ENCODE data around the gene PCDH10. TPM values are rescaled to one million over a fixed set of nuclear protein-coding genes. Genes with fewer than 3 reads are reported as not detected.

PCDH10 gene
- total and polyA plus RNA-seq, 12 donors: 0.01 to 0.20 (median 0.09) TPM; not detected in 3

DNA sequence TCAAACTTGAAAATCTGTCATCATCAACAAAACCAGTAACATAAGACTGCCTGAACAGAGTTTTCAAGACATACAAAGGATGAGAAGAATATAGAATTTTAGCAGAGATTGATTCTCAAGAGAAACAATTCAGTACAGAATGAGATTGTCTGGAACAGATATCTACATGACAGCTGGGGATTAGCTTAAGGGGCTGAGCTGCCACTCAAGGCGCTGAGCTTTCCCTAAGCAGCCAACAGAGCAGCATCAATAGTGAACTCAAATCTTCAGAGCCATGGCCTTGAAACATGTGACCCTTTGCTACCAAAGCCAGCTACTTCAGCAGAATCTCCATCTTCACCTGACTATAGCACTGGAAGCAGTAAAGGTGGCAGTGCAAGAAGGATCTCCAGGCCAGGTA, 24.3 kb upstream of the PCDH10 start:
- 74 to 89% methylated on average over 1 of the region's 1 CpG for WGBS, 2 donors
- DNase-seq (no peak), ATAC-seq (no peak)
- Histone ChIP-seq H3K27ac (no peak overlapping the region), H3K9me3 (no peaks in the 10 kb centered on the region), H3K4me3 (no peak overlapping the region), H3K4me1 (no peaks in the 10 kb centered on the region), H3K36me3 (no peaks in the 10 kb centered on the region), H3K27me3 (no peaks in the 10 kb centered on the region)
- intact Hi-C loops (cut with DNase I): no loop called here
- TF ChIP-seq, protein P1, sequence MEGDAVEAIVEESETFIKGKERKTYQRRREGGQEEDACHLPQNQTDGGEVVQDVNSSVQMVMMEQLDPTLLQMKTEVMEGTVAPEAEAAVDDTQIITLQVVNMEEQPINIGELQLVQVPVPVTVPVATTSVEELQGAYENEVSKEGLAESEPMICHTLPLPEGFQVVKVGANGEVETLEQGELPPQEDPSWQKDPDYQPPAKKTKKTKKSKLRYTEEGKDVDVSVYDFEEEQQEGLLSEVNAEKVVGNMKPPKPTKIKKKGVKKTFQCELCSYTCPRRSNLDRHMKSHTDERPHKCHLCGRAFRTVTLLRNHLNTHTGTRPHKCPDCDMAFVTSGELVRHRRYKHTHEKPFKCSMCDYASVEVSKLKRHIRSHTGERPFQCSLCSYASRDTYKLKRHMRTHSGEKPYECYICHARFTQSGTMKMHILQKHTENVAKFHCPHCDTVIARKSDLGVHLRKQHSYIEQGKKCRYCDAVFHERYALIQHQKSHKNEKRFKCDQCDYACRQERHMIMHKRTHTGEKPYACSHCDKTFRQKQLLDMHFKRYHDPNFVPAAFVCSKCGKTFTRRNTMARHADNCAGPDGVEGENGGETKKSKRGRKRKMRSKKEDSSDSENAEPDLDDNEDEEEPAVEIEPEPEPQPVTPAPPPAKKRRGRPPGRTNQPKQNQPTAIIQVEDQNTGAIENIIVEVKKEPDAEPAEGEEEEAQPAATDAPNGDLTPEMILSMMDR (IDR thresholded peaks at IDR 0.05): no peak

DNA sequence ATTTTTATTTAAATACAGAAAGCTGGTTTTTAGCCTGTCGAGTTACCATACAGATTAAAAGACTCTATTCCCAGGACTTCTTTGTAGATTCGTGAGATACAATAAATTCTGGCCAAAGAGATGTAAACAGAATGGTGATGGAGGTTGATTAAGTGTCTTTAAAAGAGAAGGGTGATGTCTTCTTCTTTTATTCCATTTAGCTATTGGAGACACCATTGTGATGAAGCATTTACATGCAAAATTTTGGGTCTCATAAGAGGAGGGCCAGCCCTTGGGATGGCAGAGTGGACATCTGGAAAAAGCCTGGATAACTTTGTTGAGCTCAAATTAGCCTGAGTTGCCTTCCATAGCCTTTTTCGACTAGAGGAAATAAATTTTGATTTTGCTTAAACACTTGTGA, 21.6 kb upstream of the PCDH10 start:
- TF ChIP-seq, protein P1 (IDR thresholded peaks at IDR 0.05): no peak
- H3K27ac ChIP-seq: no peak overlapping the region
- no peak overlapping the region for H3K4me3 ChIP-seq
- DNase-seq (no peak), ATAC-seq (no peak)
- no peaks in the 10 kb centered on the region for H3K9me3 ChIP-seq
- no peaks in the 10 kb centered on the region for H3K36me3 ChIP-seq
- intact Hi-C loops (cut with DNase I): no loop called here
- H3K4me1 ChIP-seq: no peaks in the 10 kb centered on the region
- H3K27me3 ChIP-seq: no peaks in the 10 kb centered on the region
- 71 to 77% methylated on average over 3 of the region's 3 CpGs for WGBS, 2 donors

DNA sequence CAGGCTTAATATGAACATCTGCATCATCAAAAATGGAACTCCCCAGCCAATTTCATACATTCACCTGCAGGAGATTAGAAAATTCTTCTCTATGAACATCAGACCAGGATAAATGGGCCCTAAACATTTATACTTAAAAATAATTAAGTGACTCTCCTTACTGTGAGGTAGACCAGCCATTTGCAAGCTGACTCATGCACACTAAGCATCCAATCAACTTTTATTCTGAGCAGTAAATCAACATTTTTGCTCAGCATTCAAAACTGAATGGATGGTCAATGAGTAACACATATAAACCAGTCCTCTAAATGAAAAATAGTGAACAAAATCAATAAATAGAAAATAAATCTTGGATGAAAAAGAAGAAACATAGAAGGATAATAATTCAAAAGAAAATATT, 19.9 kb upstream of the PCDH10 start:
- ATAC-seq (no peak), DNase-seq (no peak)
- H3K27me3 ChIP-seq: peaks cover 0 to 5% (median 0%) of the 10 kb centered on the region in 7 donors
- no peaks in the 10 kb centered on the region for H3K4me1 ChIP-seq
- H3K9me3 ChIP-seq: no peaks in the 10 kb centered on the region
- no peak overlapping the region for H3K27ac ChIP-seq
- no peak overlapping the region for H3K4me3 ChIP-seq
- intact Hi-C loops (cut with DNase I): no loop called here
- no peaks in the 10 kb centered on the region for H3K36me3 ChIP-seq
- TF ChIP-seq, protein P1 (IDR thresholded peaks at IDR 0.05): no peak

DNA sequence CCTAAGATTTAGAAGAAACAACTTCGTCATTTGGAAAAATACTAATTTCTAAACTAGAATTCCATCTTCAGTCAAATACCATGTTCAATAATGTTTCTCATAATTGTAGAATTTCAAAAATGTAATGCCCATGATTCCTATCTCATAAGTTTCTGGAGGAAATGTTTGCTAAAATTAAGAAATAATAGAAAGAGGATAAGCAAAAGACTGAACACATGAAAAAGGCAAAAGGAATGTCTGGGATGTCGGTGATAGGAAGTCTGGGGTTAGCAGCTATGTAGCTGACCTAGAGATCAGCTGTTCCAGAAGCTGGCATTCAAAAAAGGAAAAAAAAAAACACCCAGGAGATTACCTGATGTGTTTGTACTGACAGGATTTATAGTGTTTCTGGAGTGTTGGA, 18.9 kb upstream of the PCDH10 start:
- intact Hi-C loops (cut with DNase I): no loop called here

More for the DNA sequence above, 18.9 kb upstream of the PCDH10 start:
- DNase-seq (no peak), ATAC-seq (no peak)
- Histone ChIP-seq H3K4me3 (no peak overlapping the region), H3K36me3 (no peaks in the 10 kb centered on the region), H3K27ac (no peak overlapping the region), H3K27me3 (peaks cover 0 to 5% (median 0%) of the 10 kb centered on the region in 7 donors), H3K9me3 (no peaks in the 10 kb centered on the region), H3K4me1 (no peaks in the 10 kb centered on the region)
- WGBS, 2 donors: 69 to 70% methylated on average over 2 of the region's 2 CpGs
- TF ChIP-seq, protein P1 (IDR thresholded peaks at IDR 0.05): no peak
